H1 (cell line): ENCODE data around the gene GCSAML. TPM values are rescaled to one million over a fixed set of nuclear protein-coding genes. Genes with fewer than 3 reads are reported as not detected.

Experiments
- CTCF ChIA-PET: fragments of 300-600 bp; sonication (Branson Sonifier 250); formaldehyde crosslinking; loops from one replicate; lab custom pipeline; 2021; ENCODE audit not compliant: partially characterized antibody; lab: Charles Lee
- POLR2A ChIA-PET: fragments of 300-600 bp; sonication (Branson Sonifier 250); formaldehyde crosslinking; loops from one replicate; lab custom pipeline; 2021; ENCODE audit warnings: inconsistent platforms; ENCODE audit not compliant: partially characterized antibody; lab: Charles Lee
- DNase-seq, 2 experiments: peaks; one replicate each; pipeline versions ENCODE4 v3.0.0 to v3.0.0-alpha.2; 2010 to 2022; ENCODE audit warnings: low spot score in 2 of 2, low read depth in 1 of 2, mixed read lengths in 1 of 2
- FAIRE-seq: peaks from 2 replicates; lab custom pipeline; 2011; peaks lifted over from hg19 to GRCh38; lab: Jason Lieb, UNC
- H2AFZ ChIP-seq: 2 replicates; pipeline ENCODE4 v1.8.1; 2012; ENCODE audit warnings: low read length, inconsistent platforms
- H2AK5ac ChIP-seq: 2 replicates; pipeline ENCODE4 v1.6.1; 2013; ENCODE audit warnings: low read depth, low read length
- H2BK120ac ChIP-seq: replicated peaks from 2 replicates; pipeline ENCODE3; 2013; ENCODE audit warnings: low read depth, low read length, inconsistent platforms
- H2BK12ac ChIP-seq: 2 replicates; pipeline ENCODE4 v1.6.1; 2013; ENCODE audit warnings: low read depth, low read length
- H2BK15ac ChIP-seq: 2 replicates; pipeline ENCODE4 v1.6.1; 2013; ENCODE audit warnings: low read length
- H2BK20ac ChIP-seq: 2 replicates; pipeline ENCODE4 v1.6.1; 2013; ENCODE audit warnings: low read length
- H2BK5ac ChIP-seq: 2 replicates; pipeline ENCODE4 v1.6.1; 2013; ENCODE audit warnings: low read depth, low read length
- H3K14ac ChIP-seq: 2 replicates; pipeline ENCODE4 v1.6.1; 2013; ENCODE audit warnings: inconsistent platforms; ENCODE audit not compliant: insufficient read length
- H3K18ac ChIP-seq: 2 replicates; pipeline ENCODE4 v1.6.1; 2013; ENCODE audit warnings: low read length; ENCODE audit errors: extremely low read depth
- H3K23ac ChIP-seq: 2 replicates; pipeline ENCODE4 v1.6.1; 2013; ENCODE audit warnings: inconsistent platforms; ENCODE audit not compliant: insufficient read length
- H3K23me2 ChIP-seq: 2 replicates; pipeline ENCODE4 v1.6.1; 2013; ENCODE audit warnings: low read depth, low read length
- H3K27ac ChIP-seq: 2 replicates; pipeline ENCODE4 v1.6.1; 2011; ENCODE audit warnings: low read depth, low read length, inconsistent platforms
- H3K27me3 ChIP-seq, 4 experiments: replicated peaks in 1 of 4; 1 replicate in 1 of 4; 2 replicates in 3 of 4; pipeline versions ENCODE4 v1.6.1 to v1.8.1; 2011 to 2013; ENCODE audit warnings: low read length in 3 of 4, mild to moderate bottlenecking in 3 of 4, inconsistent platforms in 2 of 4, mixed read lengths in 2 of 4, moderate library complexity in 1 of 4; ENCODE audit not compliant: control insufficient read depth in 3 of 4, insufficient read depth in 3 of 4; ENCODE audit errors: extremely low read depth in 1 of 4
- H3K36me3 ChIP-seq, 4 experiments: 2 replicates each; pipeline versions ENCODE4 v1.6.1 to v1.8.1; 2011 to 2013; ENCODE audit warnings: mild to moderate bottlenecking in 4 of 4, low read length in 3 of 4, moderate library complexity in 2 of 4, control low read depth in 1 of 4, inconsistent platforms in 1 of 4; ENCODE audit not compliant: insufficient read depth in 4 of 4, control insufficient read depth in 2 of 4
- H3K4ac ChIP-seq: replicated peaks from 2 replicates; pipeline ENCODE3; 2013; ENCODE audit warnings: low read length, low read depth, mixed read lengths, inconsistent platforms; ENCODE audit not compliant: insufficient read length
- H3K4me1 ChIP-seq, 4 experiments: replicated peaks in 1 of 4; 1 replicate in 1 of 4; 2 replicates in 3 of 4; pipeline versions ENCODE4 v1.6.1 to v1.8.1; 2011 to 2013; ENCODE audit warnings: low read length in 3 of 4, inconsistent platforms in 2 of 4, mixed read lengths in 1 of 4; ENCODE audit not compliant: insufficient read depth in 4 of 4, control insufficient read depth in 3 of 4
- H3K4me2 ChIP-seq, 2 experiments: 2 replicates each; pipeline versions ENCODE4 v1.6.1 to v1.8.1; 2011 to 2013; ENCODE audit warnings: low read depth in 2 of 2, low read length in 2 of 2, control low read depth in 1 of 2, inconsistent platforms in 1 of 2, mild to moderate bottlenecking in 1 of 2; ENCODE audit not compliant: insufficient read depth in 1 of 2
- H3K4me3 ChIP-seq, 4 experiments: fragments of 200-600, 300-600 bp in 1 of 4; sonication (generic), shearing (Covaris generic), sonication (Bioruptor Twin) in 1 of 4; 2 replicates each; pipeline versions ENCODE4 v1.5.1 to v1.8.1; 2011 to 2016; ENCODE audit warnings: low read length in 4 of 4, low read depth in 3 of 4, control low read depth in 2 of 4, inconsistent platforms in 2 of 4, mild to moderate bottlenecking in 2 of 4, mixed read lengths in 1 of 4, moderate library complexity in 1 of 4; ENCODE audit not compliant: insufficient read depth in 2 of 4; ENCODE audit errors: extremely low read depth in 1 of 4
- H3K56ac ChIP-seq: replicated peaks from 2 replicates; pipeline ENCODE3; 2013; ENCODE audit warnings: low read depth, mild to moderate bottlenecking, mixed read lengths, low read length, inconsistent platforms; ENCODE audit not compliant: insufficient read length
- H3K79me1 ChIP-seq: 2 replicates; pipeline ENCODE4 v1.6.1; 2013; ENCODE audit warnings: low read depth, low read length, control low read depth
- H3K79me2 ChIP-seq, 2 experiments: 2 replicates each; pipeline versions ENCODE4 v1.6.1 to v1.8.1; 2012 to 2013; ENCODE audit warnings: low read length in 2 of 2, mild to moderate bottlenecking in 2 of 2, inconsistent platforms in 1 of 2; ENCODE audit not compliant: insufficient read depth in 2 of 2, control insufficient read depth in 1 of 2
- H3K9ac ChIP-seq, 4 experiments: replicated peaks in 1 of 4; 1 replicate in 1 of 4; 2 replicates in 3 of 4; pipeline versions ENCODE4 v1.6.1 to v1.8.1; 2011 to 2013; ENCODE audit warnings: low read depth in 3 of 4, low read length in 3 of 4, control low read depth in 2 of 4, mild to moderate bottlenecking in 2 of 4, moderate library complexity in 2 of 4, inconsistent platforms in 1 of 4; ENCODE audit errors: extremely low read depth in 1 of 4
- H3K9me3 ChIP-seq, 2 experiments: 2 replicates each; pipeline versions ENCODE4 v1.6.1 to v1.8.1; 2012 to 2013; ENCODE audit warnings: mild to moderate bottlenecking in 2 of 2, moderate library complexity in 2 of 2, control low read depth in 1 of 2, inconsistent platforms in 1 of 2, low read depth in 1 of 2, low read length in 1 of 2, mixed read lengths in 1 of 2; ENCODE audit not compliant: insufficient read depth in 2 of 2
- H4K20me1 ChIP-seq, 2 experiments: replicated peaks in 1 of 2; 2 replicates each; pipeline versions ENCODE3 to v1.8.1; 2011 to 2013; ENCODE audit warnings: inconsistent platforms in 2 of 2, low read length in 2 of 2, mild to moderate bottlenecking in 1 of 2; ENCODE audit not compliant: insufficient read depth in 2 of 2, control insufficient read depth in 1 of 2
- H4K5ac ChIP-seq: 2 replicates; pipeline ENCODE4 v1.6.1; 2013; ENCODE audit warnings: low read length, low read depth, mixed read lengths, inconsistent platforms; ENCODE audit not compliant: insufficient read length
- H4K8ac ChIP-seq: 2 replicates; pipeline ENCODE4 v1.8.0; 2013; ENCODE audit warnings: mild to moderate bottlenecking, moderate library complexity, low read length, inconsistent platforms; ENCODE audit not compliant: insufficient read depth; ENCODE audit errors: extremely low read depth
- H4K91ac ChIP-seq: replicated peaks from 2 replicates; pipeline ENCODE3; 2013; ENCODE audit warnings: low read length, mixed read lengths, inconsistent platforms; ENCODE audit not compliant: insufficient read length
- CTBP2 ChIP-seq: IDR thresholded peaks from 2 replicates; pipeline ENCODE4 v1.7.0; 2011; ENCODE audit warnings: borderline replicate concordance, mild to moderate bottlenecking, moderate library complexity, mixed read lengths, low read length; ENCODE audit not compliant: insufficient read depth, insufficient read length
- EZH2 ChIP-seq: fragments of 200-600 bp; sonication (generic); IDR thresholded peaks from 2 replicates; pipeline ENCODE4 v1.7.1; 2012; ENCODE audit warnings: low read depth, mild to moderate bottlenecking, moderate library complexity, low read length, inconsistent platforms; ENCODE audit not compliant: severe bottlenecking
- FOSL1 ChIP-seq: IDR thresholded peaks from 2 replicates; pipeline ENCODE4 v1.6.1; 2011; ENCODE audit warnings: mild to moderate bottlenecking, low read depth, low read length, moderate library complexity; ENCODE audit not compliant: insufficient read depth
- GABPA ChIP-seq: IDR thresholded peaks from 2 replicates; pipeline ENCODE4 v1.6.1; 2011; ENCODE audit warnings: mild to moderate bottlenecking, low read length, moderate library complexity, borderline replicate concordance; ENCODE audit not compliant: insufficient read depth
- POU5F1 ChIP-seq: IDR thresholded peaks from 2 replicates; pipeline ENCODE4 v1.6.1; 2011; ENCODE audit warnings: low read depth, mild to moderate bottlenecking, low read length, moderate library complexity
- RNF2 ChIP-seq: fragments of 200-900, 300-1000 bp; sonication (generic); IDR thresholded peaks from 2 replicates; pipeline ENCODE4 v1.7.1; 2016; ENCODE audit warnings: borderline replicate concordance, low read depth, mild to moderate bottlenecking, antibody characterized with exemption, low read length; ENCODE audit not compliant: poor library complexity, severe bottlenecking; ENCODE audit errors: missing control alignments
- SIN3A ChIP-seq, 2 experiments: IDR thresholded peaks in 1 of 2; conservative IDR thresholded peaks in 1 of 2; 2 replicates each; pipeline ENCODE4 v1.6.1; 2011 to 2012; ENCODE audit warnings: low read length in 2 of 2, improper control_type of control experiment in 1 of 2, low read depth in 1 of 2, mild to moderate bottlenecking in 1 of 2
- SP2 ChIP-seq: IDR thresholded peaks from 2 replicates; pipeline ENCODE4 v1.6.1; 2012; ENCODE audit warnings: mild to moderate bottlenecking, low read length, inconsistent platforms
- SRF ChIP-seq: IDR thresholded peaks from 2 replicates; pipeline ENCODE4 v1.6.1; 2011; ENCODE audit warnings: mild to moderate bottlenecking, low read depth, low read length, moderate library complexity
- TBP ChIP-seq: IDR thresholded peaks from 2 replicates; pipeline ENCODE4 v1.6.1; 2011; ENCODE audit warnings: low read depth, low read length, improper control_type of control experiment
- whole genome bisulfite sequencing, 2 experiments: shearing (Covaris generic) in 1 of 2; methylation state at CpG; one replicate each; pipeline versions ENCODE4 v1.1.6 to v1.1.7; 2013 to 2015; ENCODE audit warnings: low lambda C conversion rate in 2 of 2, mixed read lengths in 2 of 2, inconsistent platforms in 1 of 2, low coverage in 1 of 2, missing lambda C conversion rate in 1 of 2; ENCODE audit not compliant: insufficient replicate concordance in 2 of 2, insufficient coverage in 1 of 2, insufficient read length in 1 of 2; ENCODE audit errors: extremely low coverage in 1 of 2, missing lambda C conversion rate in 1 of 2; 5-methylcytosine and 5-hydroxymethylcytosine counted together
- polyA plus RNA-seq, 7 experiments: library from polyadenylated mRNA; depleted of rRNA in 3 of 7; stranded (reverse) in 5 of 7; unstranded in 2 of 7; fragments of >200 nt in 5 of 7; fragments of 200-250 nt in 2 of 7; gene quantifications; 1 replicate in 5 of 7; 2 replicates in 1 of 7; 4 replicates in 1 of 7; pipeline versions ENCODE4 v1.2.1 to v1.2.3, GENCODE V29; 2011 to 2013; ENCODE audit warnings: missing spikeins in 2 of 7, mixed read lengths in 2 of 7
- total RNA-seq: library from RNA; stranded (reverse); fragmentation: NEBNext Ultra II Directional; extraction: Animal tissue kit (Norgen Biotek cat#: 25700); gene quantifications from 2 replicates; pipeline ENCODE4 v1.2.1, GENCODE V29; 2021
- TF ChIP-seq, protein P1 (sequence below): IDR thresholded peaks from 2 replicates; pipeline ENCODE4 v1.6.1; 2012; ENCODE audit warnings: inconsistent platforms

GCSAML gene
- total and polyA plus RNA-seq, 2 of the 8 experiments (the other 6 are each of a cell fraction or from before 2014, with no cell fraction given): not detected

DNA sequence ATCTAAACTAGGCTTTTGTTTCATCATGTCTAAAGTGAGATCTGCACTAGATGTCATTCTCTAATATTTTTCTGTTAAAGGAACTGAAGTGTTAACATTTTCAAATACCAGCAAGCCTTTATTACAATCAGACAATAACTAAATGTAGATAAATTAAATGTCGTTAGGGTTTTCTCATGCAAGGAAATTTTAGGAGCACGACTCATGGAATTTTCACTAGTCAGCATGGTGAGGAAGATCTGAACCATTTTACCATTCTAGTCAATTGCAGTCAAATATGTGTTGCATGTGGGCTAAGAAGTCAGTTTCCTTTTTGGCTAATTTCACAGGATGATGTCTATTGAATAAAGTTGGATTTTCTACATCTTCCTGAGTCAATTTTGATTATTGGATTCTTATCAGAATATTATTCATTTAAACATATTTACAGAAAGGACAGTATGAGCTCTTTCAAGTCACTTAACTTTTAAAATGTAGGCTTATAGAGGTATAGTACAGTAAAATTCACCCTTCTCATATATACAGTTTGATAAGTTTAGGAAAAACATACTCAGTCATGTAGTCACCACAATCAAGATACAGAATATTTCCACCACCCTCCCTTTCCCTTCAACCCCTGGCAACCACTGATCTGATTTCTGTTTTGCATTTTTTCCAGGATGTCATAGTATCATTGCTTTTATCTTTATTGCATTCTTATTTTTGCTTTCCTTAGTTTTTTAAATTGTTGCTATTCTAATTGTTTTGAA lies 9.2 kb downstream of the GCSAML start:
- H4K5ac ChIP-seq: no peak overlapping the region
- no peak overlapping the region for H3K18ac ChIP-seq
- H3K9me3 ChIP-seq: peaks cover 11 to 46% of the 10 kb centered on the region in 2 experiments
- no peaks in the 10 kb centered on the region for H3K36me3 ChIP-seq
- H3K14ac ChIP-seq: no peak overlapping the region
- H3K27me3 ChIP-seq: no peaks in the 10 kb centered on the region
- no peak overlapping the region for H2BK5ac ChIP-seq
- no peak overlapping the region for H3K23ac ChIP-seq
- no peak overlapping the region for H2AK5ac ChIP-seq
- H3K4me3 ChIP-seq: no peak overlapping the region
- CTCF ChIA-PET: interaction anchor here (0.6 to 1.0 kb wide), 2 partner anchors 19 to 28 kb away, joined by 3 read pairs; no protein-coding TSS in a partner anchor
- H2BK12ac ChIP-seq: no peak overlapping the region
- no peaks in the 10 kb centered on the region for H3K79me2 ChIP-seq
- H3K56ac ChIP-seq: no peak overlapping the region
- no peak overlapping the region for H4K8ac ChIP-seq
- no peak overlapping the region for H2AFZ ChIP-seq
- no peak overlapping the region for H2BK15ac ChIP-seq
- no peak overlapping the region for H4K91ac ChIP-seq
- 74% methylated on average over 2 of the region's 2 CpGs; no CpG with 5 or more reads in 1 of the 2 experiments for WGBS, 2 experiments
- H2BK120ac ChIP-seq: no peak overlapping the region
- H3K27ac ChIP-seq: no peak overlapping the region
- no peak overlapping the region for H3K4me2 ChIP-seq
- H3K79me1 ChIP-seq: no peaks in the 10 kb centered on the region
- no peak for FAIRE-seq
- no peak overlapping the region for H3K9ac ChIP-seq
- H2BK20ac ChIP-seq: no peak overlapping the region
- POLR2A ChIA-PET: no interaction called here
- no peaks in the 10 kb centered on the region for H3K23me2 ChIP-seq
- no peak for DNase-seq
- peaks cover 0 to 4% (median 0%) of the 10 kb centered on the region in 4 experiments; a peak in 2 of 7 replicates for H3K4me1 ChIP-seq
- H3K4ac ChIP-seq: no peak overlapping the region
- H4K20me1 ChIP-seq: no peaks in the 10 kb centered on the region
- TF ChIP-seq, protein P1, sequence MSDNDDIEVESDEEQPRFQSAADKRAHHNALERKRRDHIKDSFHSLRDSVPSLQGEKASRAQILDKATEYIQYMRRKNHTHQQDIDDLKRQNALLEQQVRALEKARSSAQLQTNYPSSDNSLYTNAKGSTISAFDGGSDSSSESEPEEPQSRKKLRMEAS: no peak
- TF ChIP-seq CTBP2 (no peak), EZH2 (no peak), POU5F1 (no peak), RNF2 (no peak), FOSL1 (no peak), SRF (no peak), SP2 (no peak), GABPA (no peak), SIN3A (conservative IDR thresholded peaks at IDR 0.05 in 1 of 2, IDR thresholded peaks at IDR 0.05 in 1 of 2; ENCODE audit: low read depth in 1 of 2, low read length in 2 of 2) (no peak), TBP (no peak)
